OCI-M2 (cell line): Measurements from ENCODE around the gene RAD51B.

ENCODE experiments used
- DNase-seq: peaks from one replicate; lab custom pipeline; 2025; ENCODE audit not compliant: unreplicated experiment; lab: John Stamatoyannopoulos, UW

Gene RAD51B

DNA sequence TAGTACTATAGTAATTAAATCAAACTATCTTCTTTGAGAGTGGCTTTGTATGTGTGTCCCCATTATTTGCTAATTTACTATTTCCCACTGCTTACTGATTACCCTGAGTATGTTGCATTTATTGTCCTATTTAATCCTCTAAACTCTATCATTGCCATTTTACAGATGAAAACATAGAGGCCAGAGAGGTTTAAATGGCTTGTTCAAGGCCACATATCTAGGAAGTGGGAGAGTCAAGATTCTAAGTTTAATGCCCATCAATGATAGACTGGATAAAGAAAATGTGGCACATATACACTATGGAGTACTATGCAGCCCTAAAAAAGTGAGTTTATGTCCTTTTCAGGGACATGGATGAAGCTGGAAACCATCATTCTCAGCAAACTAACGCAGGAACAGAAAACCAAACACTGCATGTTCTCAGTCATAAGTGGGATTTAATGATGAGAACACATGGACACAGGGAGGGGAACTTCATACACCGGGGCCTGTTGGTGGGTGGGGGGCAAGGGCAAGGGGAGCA lies 553.6 kb downstream of the RAD51B start:
- DNase-seq = no peak

DNA sequence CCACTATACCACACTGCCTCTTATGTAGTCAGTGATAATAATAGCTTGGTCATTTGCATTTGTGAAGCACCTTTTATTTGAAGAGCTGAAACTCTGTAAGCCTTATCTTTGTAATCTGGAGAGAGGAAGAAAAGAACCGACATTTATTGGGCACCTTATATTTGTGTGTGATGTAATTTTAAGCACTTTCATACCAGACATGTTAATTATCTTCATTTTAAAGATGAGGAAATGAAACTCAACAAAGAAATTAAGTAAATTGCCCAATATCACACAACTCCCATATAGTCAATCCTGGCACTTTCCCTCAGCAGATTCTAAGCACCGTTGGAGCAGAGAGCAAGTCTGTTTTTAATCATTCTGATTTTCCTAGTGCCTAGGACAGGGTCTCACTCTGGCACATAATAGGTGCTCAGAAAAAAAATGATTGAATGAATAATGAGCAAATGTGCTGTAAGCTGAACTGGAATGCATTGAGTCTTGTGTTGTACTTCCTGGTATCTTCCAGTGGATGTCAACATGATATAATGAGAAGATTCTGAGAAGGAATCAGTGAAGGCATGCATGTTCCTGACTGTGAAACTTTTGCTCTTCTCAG lies 554.4 kb downstream of the RAD51B start:
- DNase-seq = no peak

DNA sequence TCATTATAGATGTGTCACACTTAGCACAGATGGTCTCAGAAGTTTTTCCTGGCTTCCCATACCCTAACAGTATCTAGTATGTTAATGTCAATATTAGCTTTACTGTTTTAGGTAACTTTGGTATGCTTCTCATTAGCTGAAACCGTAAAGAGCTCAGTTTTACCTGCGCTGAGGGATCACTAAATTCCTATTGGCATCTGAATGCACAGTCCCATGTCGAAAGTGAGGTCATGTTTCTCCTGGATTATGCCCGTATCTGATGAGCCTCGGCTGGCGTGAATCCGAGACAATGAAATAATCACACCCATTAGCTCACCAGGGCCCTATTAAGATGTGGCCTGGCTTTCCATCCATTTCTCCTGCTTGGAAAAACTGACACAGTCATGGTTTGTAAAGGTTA lies 555.1 kb downstream of the RAD51B start:
- DNase-seq = no peak

DNA sequence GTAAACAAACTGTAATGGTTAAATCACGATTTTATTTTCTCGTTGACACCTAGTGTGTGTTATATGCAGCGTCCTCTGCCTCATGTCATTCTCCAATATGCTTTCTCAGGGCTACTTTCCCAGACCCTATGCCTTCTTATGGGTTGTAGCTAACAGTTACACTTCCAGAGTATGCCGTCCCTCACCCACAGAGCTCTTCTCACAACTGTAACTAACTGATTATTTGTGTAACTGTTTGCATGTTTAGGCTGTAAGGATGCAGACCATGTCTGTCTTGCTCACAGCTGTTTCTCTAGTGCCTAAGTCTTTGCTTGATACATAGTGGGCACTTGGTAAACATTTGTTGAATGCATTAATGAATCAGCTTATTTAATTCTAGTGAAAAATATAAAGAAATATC lies 555.8 kb downstream of the RAD51B start:
- no peak for DNase-seq

DNA sequence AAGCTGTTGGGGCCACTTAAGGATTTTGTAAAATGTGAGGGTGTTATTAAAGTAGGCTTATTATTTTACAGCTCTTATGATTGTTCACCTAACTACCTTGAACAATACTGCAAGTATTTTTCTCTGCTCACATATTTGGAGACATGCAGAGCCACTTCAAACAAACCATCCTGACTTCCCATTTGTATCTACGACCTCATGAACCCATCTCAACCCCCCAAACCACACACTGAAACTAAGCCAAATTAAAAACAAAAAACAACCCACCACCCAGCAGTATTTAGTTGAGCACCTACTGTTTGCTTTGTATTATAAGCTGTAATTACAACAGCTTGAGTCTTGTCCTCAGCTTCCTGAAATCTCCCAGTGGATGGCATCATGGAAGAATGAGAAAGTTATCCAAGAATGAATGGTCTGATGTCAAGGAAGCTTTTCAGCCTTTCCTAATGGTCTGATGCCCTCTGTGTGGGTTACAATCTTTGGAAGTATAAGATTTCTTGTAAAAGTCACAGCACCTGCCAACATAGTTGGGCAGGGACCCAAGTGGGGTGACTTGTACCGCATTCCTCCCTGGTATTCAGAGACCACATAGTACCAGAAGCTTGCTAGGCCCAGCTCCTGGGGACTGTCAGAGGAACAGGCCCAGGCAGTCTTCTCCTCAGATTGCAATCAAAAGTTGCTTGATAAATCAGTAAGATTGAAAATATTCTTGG lies 556.6 kb downstream of the RAD51B start:
- DNase-seq = no peak

DNA sequence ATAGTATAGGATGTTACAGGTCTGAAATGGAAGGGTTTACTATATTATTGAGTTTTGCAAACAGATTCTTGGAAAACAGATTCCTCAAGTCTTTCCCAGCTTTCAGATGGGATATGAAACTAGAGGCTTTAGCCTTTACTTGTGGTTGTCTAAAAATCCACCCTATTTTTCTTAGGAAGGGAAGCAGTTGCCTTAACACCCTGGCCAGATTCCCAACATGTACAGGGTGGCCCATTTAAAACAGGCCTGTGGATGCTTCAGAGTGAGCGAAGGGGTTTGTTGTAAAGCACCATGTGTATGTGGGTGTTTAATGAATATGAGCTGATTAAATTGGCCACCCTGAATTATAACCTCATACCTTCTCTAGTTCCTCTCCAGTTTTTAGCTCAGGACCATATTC lies 557.4 kb downstream of the RAD51B start:
- DNase-seq = no peak

DNA sequence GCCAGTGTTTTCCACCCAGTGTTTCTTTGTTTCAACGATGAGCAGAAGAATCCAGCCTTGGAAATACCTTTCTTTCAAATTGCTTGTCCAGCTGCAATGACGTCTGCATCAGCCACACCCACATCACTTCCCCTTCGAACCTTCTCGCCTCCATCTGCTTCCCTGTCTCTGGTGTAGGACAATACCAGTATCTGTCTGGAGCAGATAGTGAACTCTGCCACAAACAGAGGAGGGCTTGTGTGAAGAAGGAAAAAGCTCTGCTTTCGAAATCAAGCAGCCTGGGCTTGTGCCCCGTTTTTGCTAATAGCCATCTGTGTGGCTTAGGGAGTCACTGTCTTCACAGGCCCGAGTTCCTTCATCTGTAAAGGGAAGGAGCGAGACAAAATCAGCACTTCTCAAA lies 557.9 kb downstream of the RAD51B start:
- peak; percentile 82 for DNase-seq

DNA sequence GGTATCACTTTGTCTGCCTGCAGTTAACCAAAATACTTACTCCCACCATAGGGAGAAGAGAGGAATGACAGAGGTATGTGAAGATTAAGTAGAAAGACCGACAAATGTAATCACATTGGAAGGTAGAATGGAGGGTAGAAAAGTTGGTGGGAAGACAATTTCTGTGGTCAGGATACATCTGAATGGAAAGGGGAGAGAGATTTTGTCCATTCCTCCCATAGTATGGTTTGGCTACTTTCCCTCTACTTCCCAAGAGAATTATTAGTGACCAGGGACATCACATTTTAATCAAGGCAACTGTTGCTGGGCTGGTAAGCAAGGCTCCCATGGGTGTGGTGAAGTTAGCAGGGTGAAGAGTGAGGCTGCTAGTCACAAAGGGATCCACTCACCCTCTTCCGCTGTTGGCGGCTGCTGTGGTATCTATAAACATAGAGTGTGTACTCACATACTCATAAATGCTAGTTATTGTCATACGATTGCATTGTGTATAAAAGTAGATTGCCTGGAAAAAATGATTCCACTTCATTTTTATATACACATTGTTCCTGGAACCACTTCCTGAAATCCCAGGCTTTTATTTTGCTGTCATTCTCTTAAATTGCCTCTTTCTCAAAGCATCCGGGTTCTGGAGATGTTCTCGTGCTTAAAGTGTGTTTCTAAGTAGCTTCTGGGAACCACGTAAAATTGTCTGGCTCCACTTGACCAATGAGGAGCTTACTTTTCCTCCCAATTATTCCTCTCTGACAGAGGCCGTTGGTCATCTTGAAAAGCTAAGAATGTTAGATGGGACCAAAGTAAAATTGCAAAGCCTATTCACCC lies 560.1 kb downstream of the RAD51B start:
- DNase-seq = no peak

DNA sequence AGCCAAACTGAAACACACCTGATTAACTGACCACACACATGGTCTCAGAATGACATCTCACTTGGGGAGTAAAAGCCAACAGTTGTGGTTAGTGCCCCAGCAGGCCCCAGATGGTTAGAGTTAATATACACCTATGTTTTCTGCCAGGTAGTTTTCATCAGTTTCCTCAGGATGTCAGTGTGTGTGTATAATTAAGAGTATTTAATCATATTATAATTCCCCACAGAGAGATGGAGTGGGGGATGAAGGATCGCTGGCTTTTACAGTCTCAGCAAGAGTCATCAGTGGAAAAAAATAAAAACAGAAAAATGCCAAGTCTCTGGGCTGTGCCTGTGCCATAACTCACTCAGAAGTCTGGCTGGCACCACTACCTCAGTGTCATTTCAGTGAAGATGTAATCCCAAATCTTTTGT lies 560.8 kb downstream of the RAD51B start:
- DNase-seq = no peak

DNA sequence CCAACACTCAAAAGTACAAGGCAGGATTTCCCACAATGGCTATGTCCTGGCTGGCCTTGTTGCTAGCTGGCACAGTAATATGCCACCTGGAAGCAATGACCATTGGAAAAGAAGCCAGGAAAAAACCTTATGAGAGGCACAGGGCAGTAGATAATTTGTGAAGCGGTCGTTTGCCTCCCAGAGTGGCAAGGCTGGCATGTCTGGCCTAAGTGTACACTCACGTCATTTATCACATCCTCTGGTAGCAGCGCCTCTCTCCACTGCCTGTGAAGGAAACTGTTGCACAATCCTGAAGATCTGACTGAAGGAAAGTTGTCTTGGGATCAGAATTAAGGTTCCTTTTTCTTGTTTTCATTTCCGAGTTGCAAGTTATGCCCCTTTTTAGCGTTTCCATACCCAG lies 564.8 kb downstream of the RAD51B start:
- no peak for DNase-seq

DNA sequence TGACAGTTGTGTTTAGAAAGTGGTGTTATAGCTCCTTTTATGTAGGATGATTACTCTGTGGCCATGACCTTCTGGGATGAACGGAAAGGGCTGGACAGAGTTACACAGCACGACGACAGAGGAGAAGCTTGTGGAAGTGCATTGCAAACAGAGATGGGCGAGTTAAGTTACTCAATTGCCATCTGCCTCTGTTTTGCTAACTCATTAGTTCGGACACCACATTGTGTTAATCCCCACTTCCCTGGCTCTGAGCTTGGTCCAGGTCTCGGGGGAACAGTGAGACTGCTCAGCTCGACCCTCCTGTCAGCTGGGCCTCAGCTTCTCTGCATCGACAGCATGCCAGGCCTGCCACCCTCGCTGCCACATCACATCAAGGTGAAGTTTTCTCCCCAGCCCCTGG lies 565.3 kb downstream of the RAD51B start:
- DNase-seq = no peak

DNA sequence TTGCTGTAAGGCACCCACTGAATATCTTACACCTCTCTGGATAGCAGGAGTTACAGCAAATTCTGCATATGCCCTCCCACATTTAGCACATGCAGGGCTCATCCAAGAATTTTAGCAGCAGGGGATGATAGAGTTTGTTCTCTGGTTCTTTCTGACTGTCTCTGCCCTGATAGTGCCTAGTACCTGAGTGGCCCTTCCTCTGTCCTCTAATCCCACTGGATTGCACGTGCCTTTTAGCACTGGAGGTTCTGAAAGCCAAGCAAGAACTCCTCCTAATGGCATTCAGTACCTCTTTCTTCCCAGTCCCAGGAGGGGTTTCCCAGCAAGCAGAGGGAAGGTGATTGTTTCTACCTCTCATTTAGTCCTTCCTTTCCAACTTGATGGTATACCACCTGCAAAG lies 566.9 kb downstream of the RAD51B start:
- no peak for DNase-seq

DNA sequence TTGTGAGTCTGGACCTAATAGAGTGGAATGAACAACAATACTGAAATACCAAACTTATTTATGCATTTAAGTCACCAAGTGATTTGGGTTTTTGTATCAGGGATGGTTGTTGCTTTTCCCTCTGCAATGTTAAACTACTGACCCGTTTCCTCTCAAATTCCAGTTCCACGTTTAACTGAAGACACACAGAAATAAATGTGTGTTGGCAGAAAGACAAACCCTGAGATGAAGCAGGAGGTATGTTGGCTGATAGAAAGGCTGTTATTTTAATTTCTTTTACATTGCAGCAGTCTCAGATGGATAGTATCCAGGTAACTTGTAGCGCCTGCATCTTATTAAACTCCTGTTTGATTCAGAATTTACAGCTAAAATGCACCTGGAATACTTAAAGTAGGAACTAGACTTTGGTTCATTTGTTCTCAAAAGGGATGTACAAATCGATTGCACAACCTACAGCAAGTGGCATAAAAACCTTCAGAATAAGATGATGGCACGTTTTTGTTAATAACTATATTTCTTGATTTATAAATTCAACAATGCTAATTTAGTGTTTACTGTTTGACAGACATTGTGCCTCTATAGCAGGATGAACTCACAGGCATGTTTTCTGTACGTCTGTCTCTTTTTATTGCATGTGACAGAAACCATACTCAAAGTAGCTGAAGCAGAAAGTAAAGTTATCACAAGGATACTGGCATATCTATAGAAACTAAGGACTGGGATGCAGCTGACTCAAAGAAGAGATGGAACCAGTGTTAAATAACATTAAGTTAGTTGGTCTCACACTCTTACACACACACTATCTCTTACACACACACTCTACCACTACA lies 567.6 kb downstream of the RAD51B start:
- no peak for DNase-seq

DNA sequence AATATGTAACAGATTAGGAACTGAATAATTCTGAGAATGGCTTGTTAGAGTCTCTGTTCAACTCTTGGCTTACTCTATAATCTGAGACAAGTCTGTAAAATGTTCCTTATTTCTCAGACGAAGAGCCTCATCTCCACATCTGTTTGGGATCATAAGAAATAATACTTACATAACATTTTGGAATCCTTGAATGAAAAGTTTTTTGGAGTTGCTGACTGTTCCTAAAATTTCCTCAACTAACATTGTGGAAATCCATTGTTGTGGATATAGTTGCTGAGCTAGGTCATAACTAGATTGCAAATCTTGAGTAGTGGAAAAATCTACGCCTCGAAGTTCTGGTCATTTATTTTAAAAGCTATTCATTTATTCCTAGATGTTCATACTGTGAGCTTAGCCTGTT lies 570.4 kb downstream of the RAD51B start:
- DNase-seq = no peak

DNA sequence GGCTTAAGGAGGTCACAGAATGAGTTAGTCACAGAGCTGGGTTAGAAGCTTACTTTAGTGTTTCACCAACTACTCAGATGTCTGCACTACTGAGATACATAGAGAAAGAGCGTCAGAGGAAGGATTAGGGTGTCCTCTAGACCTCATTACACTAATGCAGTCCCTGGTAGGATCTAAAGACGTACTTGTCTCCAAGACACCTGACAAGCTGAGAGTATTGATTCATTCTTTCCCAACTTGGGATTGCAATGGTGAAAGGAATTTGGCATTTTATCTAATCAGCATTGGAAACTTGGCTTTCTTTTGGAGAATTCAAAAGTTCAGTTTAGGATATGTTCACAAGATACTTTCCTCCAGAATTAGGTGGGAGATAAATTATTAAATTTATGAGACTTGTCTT lies 571.2 kb downstream of the RAD51B start:
- no peak for DNase-seq

DNA sequence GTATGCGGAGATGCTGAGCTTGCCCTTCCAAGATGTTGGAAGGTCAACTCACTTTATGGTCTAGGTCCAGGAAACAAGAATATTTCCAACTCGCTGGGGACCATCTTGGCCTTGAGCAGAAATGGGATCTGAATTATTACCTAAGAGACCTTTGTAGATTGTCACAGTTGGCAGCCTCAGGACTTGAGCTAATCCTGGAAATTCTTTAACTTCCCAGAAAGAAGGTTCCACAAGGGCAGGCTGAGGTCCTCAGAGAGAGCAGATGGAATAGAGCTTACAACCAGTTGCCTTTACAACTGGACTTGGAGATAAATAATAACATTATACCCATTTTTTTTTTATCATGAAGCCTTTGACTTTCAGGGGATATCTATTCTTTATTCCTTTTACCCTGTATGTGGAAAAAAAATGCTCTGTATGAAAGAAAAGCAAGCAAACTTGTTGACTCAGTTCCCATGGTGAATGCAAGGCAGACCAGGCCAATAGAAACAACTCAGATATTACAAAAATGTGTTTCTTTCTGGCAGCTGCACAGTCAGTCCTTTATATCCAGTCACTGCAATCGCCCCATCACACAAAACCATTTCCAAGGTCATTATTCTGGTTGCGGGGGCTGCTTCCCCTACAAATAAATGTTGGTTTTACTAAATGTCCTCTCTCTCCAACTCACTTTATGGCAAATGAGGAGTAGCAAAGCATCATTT lies 571.9 kb downstream of the RAD51B start:
- DNase-seq = no peak

DNA sequence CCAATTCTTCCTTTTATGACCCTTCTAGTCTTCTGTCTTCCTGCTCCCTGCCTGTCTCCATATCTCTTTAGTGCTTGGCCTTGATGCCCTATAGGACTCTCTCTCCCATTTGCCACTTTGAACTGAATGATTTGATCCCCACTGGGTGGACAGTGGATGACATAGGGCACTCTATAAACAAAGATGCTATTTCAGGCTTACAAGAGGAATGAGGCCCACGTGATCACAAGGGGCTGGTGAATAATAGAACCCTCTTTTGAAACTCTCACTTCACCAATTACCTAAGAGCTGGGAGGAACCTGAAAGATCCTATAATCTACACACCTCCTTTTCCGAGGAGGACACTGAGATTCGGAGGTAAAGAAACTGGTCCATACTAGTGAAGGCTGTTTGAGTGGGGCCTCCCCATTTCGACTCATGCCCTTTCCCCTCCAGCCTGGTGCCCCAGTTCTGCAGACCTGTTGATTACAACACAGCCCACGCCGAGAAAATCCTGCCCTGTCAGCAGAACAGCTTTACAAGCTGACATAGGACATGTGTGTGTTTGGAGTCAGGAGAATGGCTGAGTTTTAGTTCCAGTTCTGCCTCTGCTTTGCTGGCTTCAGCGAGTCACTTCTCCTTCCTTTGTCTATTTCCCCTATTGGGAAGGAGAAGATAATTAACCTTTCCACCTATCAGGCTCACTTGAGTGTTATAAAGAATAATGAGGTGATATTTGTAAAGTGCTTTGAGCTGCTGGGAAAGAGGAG lies 573.0 kb downstream of the RAD51B start:
- DNase-seq = no peak

DNA sequence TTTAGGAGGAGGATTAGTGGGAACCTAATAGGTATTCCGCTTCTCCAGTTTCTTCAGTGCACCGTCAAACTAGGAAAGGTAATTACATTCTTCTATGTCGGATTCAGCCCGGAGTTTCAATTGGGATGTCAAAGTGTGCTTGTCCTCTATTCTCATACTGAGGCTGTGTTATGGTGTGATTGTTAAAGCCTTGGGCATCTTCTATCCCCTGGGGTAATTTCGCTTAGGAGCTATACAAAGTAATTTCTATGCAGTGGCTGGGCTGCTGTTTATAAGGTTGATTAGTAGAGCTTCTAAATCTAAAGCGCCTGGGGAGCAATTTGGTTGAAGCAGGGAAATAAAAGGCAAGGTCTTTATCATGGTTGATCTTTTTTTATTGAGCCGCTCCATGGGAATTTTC lies 573.7 kb downstream of the RAD51B start:
- DNase-seq = no peak

DNA sequence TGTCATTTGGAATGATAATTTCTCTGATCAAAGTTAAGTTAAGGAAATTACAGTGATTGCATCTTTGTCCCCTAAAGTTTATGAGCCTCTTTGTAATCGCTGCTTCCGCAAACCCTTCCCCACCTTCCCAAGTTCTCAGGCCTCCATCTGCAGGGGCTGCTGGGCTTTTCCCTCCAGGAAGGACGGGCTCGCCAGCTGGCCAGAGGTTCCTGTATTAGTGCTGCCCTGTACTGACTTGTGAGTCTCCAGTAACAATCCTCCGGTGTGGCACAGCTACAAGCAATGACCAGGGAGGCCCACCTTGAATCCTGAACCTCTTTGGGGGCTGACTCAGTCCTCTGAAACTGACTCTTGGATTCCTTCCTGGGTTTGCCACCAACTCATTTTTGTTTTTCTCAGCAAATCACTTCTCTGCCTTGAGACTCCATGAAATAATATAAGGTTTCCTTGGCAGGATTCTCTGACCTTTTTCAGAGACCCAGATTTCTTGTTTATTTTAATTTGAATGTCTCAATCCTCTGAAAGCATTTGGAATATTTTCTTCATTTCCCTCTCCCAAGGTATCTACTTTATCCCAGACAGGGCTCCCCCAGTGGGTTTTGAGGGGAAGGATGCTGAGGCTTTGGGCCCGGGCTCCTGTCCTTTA lies 574.7 kb downstream of the RAD51B start:
- no peak for DNase-seq
